CD8-positive, alpha-beta memory T cell (primary cell): ENCODE data around the gene NARS2. TPM values are rescaled to one million over a fixed set of nuclear protein-coding genes. Genes with fewer than 3 reads are reported as not detected.

Experiments used
- CTCF ChIA-PET: fragments of 350-600 bp; sonication (Branson Sonifier 250); formaldehyde crosslinking; loops from one replicate; lab custom pipeline; 2021; ENCODE audit warnings: antibody characterized with exemption; lab: Charles Lee
- POLR2A ChIA-PET: fragments of 350-600 bp; sonication (Branson Sonifier 250); formaldehyde crosslinking; loops from one replicate; lab custom pipeline; 2021; ENCODE audit warnings: antibody characterized with exemption; lab: Charles Lee
- DNase-seq, 5 donors: peaks; one replicate each; pipeline versions ENCODE4 v3.0.0 to v3.0.0-alpha.2; 2020 to 2022; ENCODE audit warnings: mixed read lengths in 1 of 5
- H3K27ac ChIP-seq: one replicate; pipeline ENCODE4 v1.7.0; 2013; ENCODE audit warnings: low read depth, mild to moderate bottlenecking, low read length, moderate library complexity
- H3K27me3 ChIP-seq: 2 replicates; pipeline ENCODE4 v1.7.0; 2013; ENCODE audit warnings: low read length, mild to moderate bottlenecking; ENCODE audit not compliant: insufficient read depth, poor library complexity, severe bottlenecking
- H3K36me3 ChIP-seq: 2 replicates; pipeline ENCODE4 v1.7.0; 2013; ENCODE audit warnings: mild to moderate bottlenecking, low read length, moderate library complexity; ENCODE audit not compliant: insufficient read depth
- H3K4me1 ChIP-seq: 2 replicates; pipeline ENCODE4 v1.7.0; 2013; ENCODE audit warnings: mild to moderate bottlenecking, low read length, moderate library complexity; ENCODE audit not compliant: insufficient read depth
- H3K4me3 ChIP-seq: 2 replicates; pipeline ENCODE4 v1.7.0; 2013; ENCODE audit warnings: mild to moderate bottlenecking, low read length
- H3K9me3 ChIP-seq: 2 replicates; pipeline ENCODE4 v1.7.0; 2013; ENCODE audit warnings: mild to moderate bottlenecking, low read length
- H3K27ac Mint-ChIP-seq, 8 donors: one replicate each; pipeline ENCODE4 v1.8.0; 2020 to 2021; ENCODE audit warnings: mixed read lengths in 8 of 8, mild to moderate bottlenecking in 6 of 8, inconsistent platforms in 3 of 8, moderate library complexity in 3 of 8
- H3K27me3 Mint-ChIP-seq, 2 donors: one replicate each; pipeline ENCODE4 v1.8.0; 2020 to 2021; ENCODE audit warnings: mixed read lengths in 2 of 2, mild to moderate bottlenecking in 1 of 2, moderate library complexity in 1 of 2
- H3K36me3 Mint-ChIP-seq, 3 donors: one replicate each; pipeline ENCODE4 v1.8.0; 2020 to 2021; ENCODE audit warnings: mixed read lengths in 3 of 3, inconsistent platforms in 1 of 3, mild to moderate bottlenecking in 1 of 3
- H3K4me1 Mint-ChIP-seq, 3 donors: one replicate each; pipeline ENCODE4 v1.8.0; 2020 to 2021; ENCODE audit warnings: mixed read lengths in 3 of 3, inconsistent platforms in 1 of 3, mild to moderate bottlenecking in 1 of 3
- H3K4me3 Mint-ChIP-seq, 7 donors: one replicate each; pipeline ENCODE4 v1.8.0; 2020 to 2021; ENCODE audit warnings: mixed read lengths in 7 of 7, mild to moderate bottlenecking in 6 of 7, moderate library complexity in 4 of 7, inconsistent platforms in 2 of 7
- H3K9me3 Mint-ChIP-seq, 5 donors: one replicate each; pipeline ENCODE4 v1.8.0; 2020 to 2022; ENCODE audit warnings: mixed read lengths in 5 of 5, mild to moderate bottlenecking in 3 of 5, moderate library complexity in 2 of 5, inconsistent platforms in 1 of 5
- polyA plus RNA-seq: library from polyadenylated mRNA; unstranded; fragments of 300-500 nt; fragmentation: Illumina TruSeq; gene quantifications from one replicate; pipeline ENCODE4 v1.2.3, GENCODE V29; 2021
- total RNA-seq, 2 experiments: library from RNA; stranded (reverse); gene quantifications; one replicate each; pipeline ENCODE4 v1.2.3, GENCODE V29; 2021

Gene NARS2
- total and polyA plus RNA-seq, 3 experiments from 2014 or later: 14.5 to 24.5 (median 23.9) TPM

DNA sequence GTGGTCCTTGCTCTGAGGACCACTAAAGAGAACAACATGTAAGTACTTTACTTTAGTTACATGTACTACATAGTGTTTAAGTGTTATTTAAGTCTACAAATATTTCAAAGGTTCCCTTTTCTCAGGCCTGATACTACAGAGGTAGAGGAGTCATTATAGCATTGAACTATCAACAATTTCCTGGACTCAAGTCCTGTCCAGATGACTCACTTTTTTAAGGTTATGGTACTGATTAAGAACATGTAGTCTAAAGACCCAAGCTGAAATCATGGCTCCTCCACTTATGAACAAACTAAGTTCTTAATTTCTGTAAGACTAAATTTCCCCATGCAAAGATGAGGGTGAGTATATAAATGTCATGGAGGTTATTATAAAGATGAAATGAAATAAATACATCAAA, 74.7 kb downstream of the NARS2 start:
- H3K27ac ChIP-seq: no peak overlapping the region
- H3K4me1 Mint-ChIP-seq: peaks cover 7 to 13% (median 8%) of the 10 kb centered on the region in 3 donors
- no peaks in the 10 kb centered on the region for H3K4me1 ChIP-seq
- no peak for DNase-seq
- H3K27ac Mint-ChIP-seq: no peak overlapping the region
- H3K4me3 ChIP-seq: no peak overlapping the region
- no peaks in the 10 kb centered on the region for H3K27me3 ChIP-seq
- H3K9me3 Mint-ChIP-seq: no peaks in the 10 kb centered on the region
- no peaks in the 10 kb centered on the region for H3K36me3 ChIP-seq
- POLR2A ChIA-PET: no interaction called here
- H3K4me3 Mint-ChIP-seq: no peak overlapping the region
- H3K36me3 Mint-ChIP-seq: peaks cover 0 to 4% (median 0%) of the 10 kb centered on the region in 3 donors
- CTCF ChIA-PET: no interaction called here
- no peaks in the 10 kb centered on the region for H3K27me3 Mint-ChIP-seq
- no peaks in the 10 kb centered on the region for H3K9me3 ChIP-seq

GRCh38 chr11:78497293-78497692, 77.4 kb downstream of the NARS2 start:
- H3K4me3 Mint-ChIP-seq: no peak overlapping the region
- H3K27me3 Mint-ChIP-seq: no peaks in the 10 kb centered on the region
- Histone ChIP-seq H3K27ac (no peak overlapping the region), H3K4me1 (no peaks in the 10 kb centered on the region), H3K9me3 (no peaks in the 10 kb centered on the region), H3K4me3 (no peak overlapping the region), H3K36me3 (no peaks in the 10 kb centered on the region), H3K27me3 (no peaks in the 10 kb centered on the region)
- H3K36me3 Mint-ChIP-seq: peaks cover 0 to 2% (median 1%) of the 10 kb centered on the region in 3 donors
- H3K4me1 Mint-ChIP-seq: peaks cover 0 to 9% (median 4%) of the 10 kb centered on the region in 3 donors
- CTCF ChIA-PET: no interaction called here
- H3K9me3 Mint-ChIP-seq: no peaks in the 10 kb centered on the region
- POLR2A ChIA-PET: no interaction called here
- no peak for DNase-seq
- no peak overlapping the region for H3K27ac Mint-ChIP-seq

- no peaks in the 10 kb centered on the region for H3K9me3 Mint-ChIP-seq
- POLR2A ChIA-PET: interaction anchor here (0.7 kb wide), 1 partner anchor 782 kb away, joined by 5 read pairs; no protein-coding TSS in a partner anchor
These were observed 81.2 kb downstream of the NARS2 start for GRCh38 chr11:78493413-78493975.

DNA sequence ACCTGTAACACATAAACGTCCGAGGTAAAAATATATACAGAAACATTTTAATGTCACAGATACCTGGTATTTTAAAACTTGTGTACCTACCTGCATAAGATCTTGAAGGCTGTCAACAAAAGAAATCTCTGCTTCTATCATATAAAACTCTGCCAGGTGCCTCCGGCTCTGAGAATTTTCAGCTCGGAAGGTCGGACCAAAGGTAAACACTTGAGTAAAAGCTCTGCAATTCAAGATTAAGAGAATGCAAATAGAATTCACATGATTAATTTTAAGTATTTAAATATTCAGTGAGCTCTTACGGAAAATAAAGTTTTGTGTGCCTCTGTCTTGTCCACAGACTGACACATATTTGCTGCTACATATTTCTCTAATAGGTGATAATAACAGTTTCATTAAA, 81.7 kb downstream of the NARS2 start:
- H3K27ac Mint-ChIP-seq: no peak overlapping the region
- CTCF ChIA-PET: interaction anchor here (1.2 kb wide), 1 partner anchor 27 kb away, joined by 3 read pairs; no protein-coding TSS in a partner anchor
- POLR2A ChIA-PET: interaction anchor here (0.7 kb wide), 1 partner anchor 781 kb away, joined by 5 read pairs; no protein-coding TSS in a partner anchor

More at GRCh38 chr11:78493413-78493975, 81.2 kb downstream of the NARS2 start:
- Mint-ChIP-seq H3K36me3 (peaks cover 10 to 20% (median 14%) of the 10 kb centered on the region in 3 donors), H3K4me1 (peaks cover 0 to 3% (median 2%) of the 10 kb centered on the region in 3 donors), H3K27me3 (no peaks in the 10 kb centered on the region), H3K27ac (no peak overlapping the region), H3K4me3 (no peak overlapping the region)
- Histone ChIP-seq H3K4me3 (no peak overlapping the region), H3K36me3 (no peaks in the 10 kb centered on the region), H3K4me1 (no peaks in the 10 kb centered on the region), H3K27me3 (no peaks in the 10 kb centered on the region), H3K27ac (no peak overlapping the region), H3K9me3 (no peaks in the 10 kb centered on the region)
- DNase-seq: no peak
- CTCF ChIA-PET: no interaction called here

DNA sequence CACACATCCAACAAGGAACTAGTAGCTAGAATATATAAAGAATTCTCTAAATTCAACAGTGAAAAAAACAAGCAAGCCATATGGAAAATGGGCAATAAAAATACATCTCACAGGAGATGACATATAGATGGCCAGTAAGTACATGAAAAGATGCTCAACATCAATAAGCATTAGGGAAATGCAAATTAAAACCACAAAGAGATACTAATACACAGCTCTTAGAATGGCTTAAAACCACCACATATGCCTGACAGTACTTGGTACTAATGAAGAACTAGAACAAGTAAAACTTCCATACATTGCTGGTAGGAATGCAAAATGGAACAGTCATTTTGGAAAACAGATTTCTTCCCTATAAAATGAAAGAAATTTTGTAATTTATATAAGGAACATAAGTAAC, 85.5 kb downstream of the NARS2 start:
- CTCF ChIA-PET: no interaction called here
- no peaks in the 10 kb centered on the region for H3K36me3 ChIP-seq
- no peaks in the 10 kb centered on the region for H3K9me3 ChIP-seq
- no peaks in the 10 kb centered on the region for H3K4me1 ChIP-seq
- Mint-ChIP-seq H3K9me3 (peaks cover 0 to under 1% (median 0%) of the 10 kb centered on the region in 5 donors), H3K27ac (no peak overlapping the region), H3K4me1 (peaks cover 0 to 2% (median 0%) of the 10 kb centered on the region in 3 donors), H3K27me3 (no peaks in the 10 kb centered on the region), H3K36me3 (peaks cover 29 to 47% (median 31%) of the 10 kb centered on the region in 3 donors), H3K4me3 (no peak overlapping the region)
- H3K4me3 ChIP-seq: no peak overlapping the region
- POLR2A ChIA-PET: no interaction called here
- no peak overlapping the region for H3K27ac ChIP-seq
- no peaks in the 10 kb centered on the region for H3K27me3 ChIP-seq
- DNase-seq: no peak

More for the DNA sequence above, 81.7 kb downstream of the NARS2 start:
- peaks cover 0 to 3% (median 0%) of the 10 kb centered on the region in 3 donors for H3K4me1 Mint-ChIP-seq
- no peak for DNase-seq
- H3K36me3 Mint-ChIP-seq: peaks cover 10 to 24% (median 16%) of the 10 kb centered on the region in 3 donors
- Histone ChIP-seq H3K9me3 (no peaks in the 10 kb centered on the region), H3K4me1 (no peaks in the 10 kb centered on the region), H3K36me3 (no peaks in the 10 kb centered on the region), H3K27ac (no peak overlapping the region), H3K4me3 (no peak overlapping the region), H3K27me3 (no peaks in the 10 kb centered on the region)
- H3K9me3 Mint-ChIP-seq: no peaks in the 10 kb centered on the region
- no peaks in the 10 kb centered on the region for H3K27me3 Mint-ChIP-seq
- H3K4me3 Mint-ChIP-seq: no peak overlapping the region

DNA sequence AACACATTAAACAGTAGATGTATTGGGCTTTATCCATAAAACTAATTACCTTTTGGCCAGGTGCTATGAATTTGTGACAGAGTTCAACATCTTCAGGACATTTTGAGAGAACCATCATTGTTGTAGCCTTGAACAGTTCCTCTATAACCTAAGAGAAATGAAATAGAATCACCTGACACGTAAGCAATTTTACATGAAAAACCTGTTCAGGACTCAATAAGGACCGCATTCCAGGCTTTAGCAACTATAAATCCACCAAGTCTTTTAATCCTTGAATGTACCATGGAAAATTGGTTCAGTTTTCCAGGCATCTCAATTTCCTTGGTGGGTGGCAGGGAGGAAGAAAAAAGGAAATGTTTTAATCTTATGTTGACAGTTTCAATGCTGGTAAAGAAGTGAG, 96.1 kb downstream of the NARS2 start:
- no peak overlapping the region for H3K4me3 ChIP-seq
- Mint-ChIP-seq H3K9me3 (no peaks in the 10 kb centered on the region), H3K27me3 (no peaks in the 10 kb centered on the region), H3K27ac (no peak overlapping the region), H3K4me3 (no peak overlapping the region), H3K4me1 (no peaks in the 10 kb centered on the region), H3K36me3 (peaks cover 22 to 42% (median 28%) of the 10 kb centered on the region in 3 donors)
- H3K9me3 ChIP-seq: no peaks in the 10 kb centered on the region
- DNase-seq: no peak
- CTCF ChIA-PET: no interaction called here
- H3K36me3 ChIP-seq: peaks cover 16% of the 10 kb centered on the region
- no peak overlapping the region for H3K27ac ChIP-seq
- POLR2A ChIA-PET: no interaction called here
- H3K27me3 ChIP-seq: no peaks in the 10 kb centered on the region
- no peaks in the 10 kb centered on the region for H3K4me1 ChIP-seq

DNA sequence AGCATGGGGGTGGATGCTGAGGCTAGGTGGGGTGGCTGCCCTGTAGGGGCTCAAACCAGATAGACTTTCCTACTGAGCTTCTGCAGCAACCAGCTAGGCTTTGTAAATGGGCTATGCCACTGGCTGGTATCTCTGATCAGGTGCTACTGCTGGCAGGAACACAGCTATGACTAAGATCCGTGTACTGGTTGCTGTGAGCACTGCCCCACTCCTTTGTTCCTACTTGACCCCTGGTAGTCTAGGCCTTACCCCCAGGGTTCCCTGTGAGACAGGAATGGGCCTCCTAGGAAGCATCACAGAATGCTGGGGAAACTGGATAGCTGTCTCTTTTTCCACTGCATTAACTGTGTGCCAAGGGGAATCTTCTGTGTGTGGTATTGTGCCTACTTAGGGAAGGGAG, 98.6 kb downstream of the NARS2 start:
- Mint-ChIP-seq H3K27ac (peak overlapping the region in 1 of 8 donors; percentile 67), H3K27me3 (no peaks in the 10 kb centered on the region), H3K36me3 (peaks cover 19 to 51% (median 39%) of the 10 kb centered on the region in 3 donors), H3K4me1 (no peaks in the 10 kb centered on the region), H3K4me3 (no peak overlapping the region), H3K9me3 (no peaks in the 10 kb centered on the region)
- H3K36me3 ChIP-seq: peaks cover 16% of the 10 kb centered on the region
- H3K4me3 ChIP-seq: no peak overlapping the region
- H3K27ac ChIP-seq: no peak overlapping the region
- no peaks in the 10 kb centered on the region for H3K9me3 ChIP-seq
- no peaks in the 10 kb centered on the region for H3K4me1 ChIP-seq
- H3K27me3 ChIP-seq: no peaks in the 10 kb centered on the region
- no peak for DNase-seq
- ChIA-PET CTCF (no interaction called here), POLR2A (no interaction called here)

- H3K27me3 ChIP-seq: no peaks in the 10 kb centered on the region
- no peak overlapping the region for H3K4me3 Mint-ChIP-seq
- no peaks in the 10 kb centered on the region for H3K4me1 ChIP-seq
- H3K36me3 ChIP-seq: peaks cover 13% of the 10 kb centered on the region
- H3K27ac ChIP-seq: no peak overlapping the region
- no peak for DNase-seq
- no peaks in the 10 kb centered on the region for H3K4me1 Mint-ChIP-seq
- H3K27ac Mint-ChIP-seq: no peak overlapping the region
- CTCF ChIA-PET: no interaction called here
- H3K36me3 Mint-ChIP-seq: peaks cover 13 to 47% (median 40%) of the 10 kb centered on the region in 3 donors
- no peaks in the 10 kb centered on the region for H3K9me3 Mint-ChIP-seq
- H3K4me3 ChIP-seq: no peak overlapping the region
- H3K9me3 ChIP-seq: no peaks in the 10 kb centered on the region
- POLR2A ChIA-PET: no interaction called here
- no peaks in the 10 kb centered on the region for H3K27me3 Mint-ChIP-seq
These were observed 100.2 kb downstream of the NARS2 start for GRCh38 chr11:78474451-78474850.
